ENCODE data around the gene CPNE4. TPM values are rescaled to one million over a fixed set of nuclear protein-coding genes. Genes with fewer than 3 reads are reported as not detected.

CPNE4 gene
- total RNA-seq, 1 donor from 2014 or later: 3.2 TPM

DNA sequence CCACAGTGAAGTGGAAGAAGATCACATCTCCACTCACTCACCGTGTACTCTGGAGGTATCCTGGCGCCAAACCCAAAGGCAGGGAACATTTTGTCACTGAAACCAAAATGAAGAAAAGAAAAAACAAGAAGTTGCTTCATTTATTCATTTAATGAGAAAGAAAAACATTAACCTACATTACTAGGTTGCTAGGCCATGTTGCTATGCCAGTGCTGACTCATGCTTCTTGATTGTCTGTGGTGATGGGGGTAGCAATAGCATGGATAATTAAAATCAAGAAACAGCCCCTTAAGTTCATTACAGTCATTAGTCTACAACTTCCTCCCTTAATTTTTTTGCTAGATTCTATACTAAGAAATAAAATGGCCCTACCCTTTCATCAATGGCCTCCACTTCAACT, 479.4 kb downstream of the CPNE4 start:
- Histone ChIP-seq H3K4me1 (no peaks in the 10 kb centered on the region), H3K36me3 (no peaks in the 10 kb centered on the region), H3K4me3 (no peak overlapping the region), H3K27ac (no peak overlapping the region), H3K27me3 (no peaks in the 10 kb centered on the region), H3K9me3 (no peaks in the 10 kb centered on the region)
- TF ChIP-seq, protein P1, sequence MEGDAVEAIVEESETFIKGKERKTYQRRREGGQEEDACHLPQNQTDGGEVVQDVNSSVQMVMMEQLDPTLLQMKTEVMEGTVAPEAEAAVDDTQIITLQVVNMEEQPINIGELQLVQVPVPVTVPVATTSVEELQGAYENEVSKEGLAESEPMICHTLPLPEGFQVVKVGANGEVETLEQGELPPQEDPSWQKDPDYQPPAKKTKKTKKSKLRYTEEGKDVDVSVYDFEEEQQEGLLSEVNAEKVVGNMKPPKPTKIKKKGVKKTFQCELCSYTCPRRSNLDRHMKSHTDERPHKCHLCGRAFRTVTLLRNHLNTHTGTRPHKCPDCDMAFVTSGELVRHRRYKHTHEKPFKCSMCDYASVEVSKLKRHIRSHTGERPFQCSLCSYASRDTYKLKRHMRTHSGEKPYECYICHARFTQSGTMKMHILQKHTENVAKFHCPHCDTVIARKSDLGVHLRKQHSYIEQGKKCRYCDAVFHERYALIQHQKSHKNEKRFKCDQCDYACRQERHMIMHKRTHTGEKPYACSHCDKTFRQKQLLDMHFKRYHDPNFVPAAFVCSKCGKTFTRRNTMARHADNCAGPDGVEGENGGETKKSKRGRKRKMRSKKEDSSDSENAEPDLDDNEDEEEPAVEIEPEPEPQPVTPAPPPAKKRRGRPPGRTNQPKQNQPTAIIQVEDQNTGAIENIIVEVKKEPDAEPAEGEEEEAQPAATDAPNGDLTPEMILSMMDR (IDR thresholded peaks at IDR 0.05): no peak
- TF ChIP-seq POLR2A (IDR thresholded peaks at IDR 0.05) (no peak), POLR2AphosphoS5 (IDR thresholded peaks at IDR 0.05; ENCODE audit: insufficient read depth in 1 of 2, low read depth in 1 of 2) (no peak)
- intact Hi-C loops (cut with DNase I): no loop called here
- no peak for DNase-seq (ENCODE audit: extremely low spot score in 2 of 2)

DNA sequence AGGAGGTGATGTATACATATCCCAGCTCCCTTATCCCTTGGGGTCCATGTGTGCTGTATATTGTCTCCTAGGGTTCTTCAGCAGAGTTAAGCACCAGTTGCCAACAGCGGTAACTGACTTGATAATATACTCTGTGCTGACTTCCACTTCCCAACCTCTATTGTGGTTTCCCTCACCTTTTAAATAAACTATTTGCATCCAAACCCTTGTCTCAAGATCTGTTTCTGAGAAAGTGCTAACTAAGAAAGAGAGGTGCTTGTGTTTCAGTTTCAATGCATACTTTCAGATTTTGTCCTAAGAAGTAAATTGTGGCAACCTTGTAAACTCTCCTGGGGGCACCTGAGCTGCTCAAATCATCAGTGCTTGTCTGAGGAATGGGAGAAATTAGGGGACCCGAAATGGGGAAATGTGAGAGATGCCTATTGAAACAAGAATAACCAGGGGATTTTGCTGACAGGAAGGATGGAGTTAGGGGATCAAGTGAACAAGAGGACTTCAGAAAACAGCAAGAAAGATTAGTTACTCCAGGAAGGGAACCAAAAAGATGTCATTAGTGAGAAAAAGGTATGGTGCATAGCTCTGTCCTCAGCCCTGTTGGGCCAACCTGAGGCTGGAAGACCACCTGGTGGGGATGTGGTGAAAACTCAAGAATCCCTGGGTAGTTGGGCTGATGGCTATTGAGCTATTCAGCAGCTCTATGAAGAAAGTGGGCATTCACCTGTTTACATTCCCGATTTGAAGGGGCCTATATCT, 481.1 kb downstream of the CPNE4 start:
- Histone ChIP-seq H3K27ac (no peak overlapping the region), H3K9me3 (no peaks in the 10 kb centered on the region), H3K4me1 (no peaks in the 10 kb centered on the region), H3K36me3 (no peaks in the 10 kb centered on the region), H3K4me3 (no peak overlapping the region), H3K27me3 (no peaks in the 10 kb centered on the region)
- TF ChIP-seq, protein P1 (IDR thresholded peaks at IDR 0.05): no peak
- TF ChIP-seq POLR2A (IDR thresholded peaks at IDR 0.05) (no peak), POLR2AphosphoS5 (IDR thresholded peaks at IDR 0.05; ENCODE audit: insufficient read depth in 1 of 2, low read depth in 1 of 2) (no peak)
- intact Hi-C loops (cut with DNase I): no loop called here
- no peak for DNase-seq (ENCODE audit: extremely low spot score in 2 of 2)

DNA sequence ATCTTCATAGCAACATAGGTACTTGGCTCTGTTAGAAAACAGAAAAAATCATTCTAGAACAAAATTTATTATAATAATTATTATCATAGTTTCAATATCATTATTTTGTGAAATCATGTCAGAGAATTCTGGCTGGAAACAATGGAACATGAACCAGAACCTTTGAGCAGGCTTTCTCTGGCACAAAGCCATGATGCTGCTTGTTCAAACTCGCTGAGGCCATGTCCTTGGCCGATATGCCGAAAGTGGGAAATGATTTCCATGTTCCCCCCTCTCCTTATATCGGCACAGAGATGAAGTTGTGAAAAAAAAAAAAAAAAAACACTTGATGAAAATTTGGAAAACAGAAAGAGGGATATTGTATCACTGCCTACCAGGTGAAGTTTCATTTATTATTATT, 483.1 kb downstream of the CPNE4 start:
- H3K9me3 ChIP-seq: no peaks in the 10 kb centered on the region
- DNase-seq (ENCODE audit: extremely low spot score in 2 of 2): no peak
- intact Hi-C loops (cut with DNase I): no loop called here

DNA sequence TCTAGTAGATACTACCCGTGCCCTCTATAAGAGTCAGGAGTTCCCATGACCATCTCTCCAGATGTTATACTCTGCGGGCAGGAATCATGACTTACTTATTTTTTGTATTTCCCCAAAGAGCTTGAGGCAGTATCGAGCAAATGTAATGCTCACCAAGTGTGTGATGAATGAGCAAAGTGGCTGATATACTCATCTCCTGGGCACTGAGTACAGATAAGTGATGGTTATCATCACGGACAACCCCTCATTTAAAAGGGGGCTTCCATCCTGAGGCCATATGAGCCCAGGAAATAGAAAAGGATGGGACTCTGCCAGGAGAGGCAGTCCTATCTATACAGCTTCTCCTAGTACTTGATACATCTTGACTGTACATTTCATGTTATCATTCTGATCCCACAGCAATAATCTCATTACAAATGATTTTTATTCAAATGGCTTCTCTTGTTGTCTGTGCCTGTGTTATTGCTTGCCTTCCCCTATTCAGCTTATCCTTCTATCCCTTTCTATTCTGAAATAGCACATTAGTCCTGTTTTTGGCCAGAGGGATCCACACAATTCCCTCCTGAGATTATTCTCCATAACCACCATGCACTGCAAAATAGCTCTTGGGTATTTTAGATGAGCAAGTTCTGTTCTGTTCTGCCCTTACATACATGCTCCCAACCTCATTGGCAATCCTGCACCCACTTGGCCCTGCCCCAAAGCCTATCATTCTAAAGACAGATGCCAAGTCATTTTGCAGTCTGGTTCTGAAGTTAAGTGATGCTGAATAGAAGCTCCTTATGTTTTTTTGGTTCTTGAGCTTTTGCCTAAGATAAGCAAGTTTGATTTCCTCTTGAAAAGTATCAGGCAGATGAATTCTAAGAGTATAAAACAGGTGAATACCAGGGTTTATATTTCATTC, 484.0 kb downstream of the CPNE4 start:
- intact Hi-C loops (cut with DNase I): no loop called here
- no peak for DNase-seq (ENCODE audit: extremely low spot score in 2 of 2)
- H3K27ac ChIP-seq: no peak overlapping the region
- TF ChIP-seq, protein P1 (IDR thresholded peaks at IDR 0.05): no peak
- TF ChIP-seq POLR2AphosphoS5 (IDR thresholded peaks at IDR 0.05; ENCODE audit: insufficient read depth in 1 of 2, low read depth in 1 of 2): no peak
- TF ChIP-seq POLR2A (IDR thresholded peaks at IDR 0.05): no peak
- H3K4me3 ChIP-seq: no peak overlapping the region
- H3K9me3 ChIP-seq: no peaks in the 10 kb centered on the region
- H3K36me3 ChIP-seq: no peaks in the 10 kb centered on the region
- H3K4me1 ChIP-seq: no peaks in the 10 kb centered on the region
- no peaks in the 10 kb centered on the region for H3K27me3 ChIP-seq

More for the DNA sequence above, 483.1 kb downstream of the CPNE4 start:
- Histone ChIP-seq H3K27me3 (no peaks in the 10 kb centered on the region), H3K4me3 (no peak overlapping the region), H3K36me3 (no peaks in the 10 kb centered on the region), H3K27ac (no peak overlapping the region), H3K4me1 (no peaks in the 10 kb centered on the region)
- TF ChIP-seq, protein P1 (IDR thresholded peaks at IDR 0.05): no peak
- no peak for TF ChIP-seq POLR2A (IDR thresholded peaks at IDR 0.05)
- no peak for TF ChIP-seq POLR2AphosphoS5 (IDR thresholded peaks at IDR 0.05; ENCODE audit: insufficient read depth in 1 of 2, low read depth in 1 of 2)

Measured in vagina (tissue), 2 donors.